H1 (cell line): ENCODE results near the gene CAPS2.

ENCODE experiments used
- CTCF ChIP-seq, 3 experiments: IDR thresholded peaks; 1 replicate in 2 of 3; 2 replicates in 1 of 3; pipeline versions ENCODE4 v1.5.1 to v1.6.1; 2011; ENCODE audit warnings: low read length in 3 of 3, mild to moderate bottlenecking in 3 of 3, inconsistent platforms in 2 of 3, low read depth in 1 of 3, moderate library complexity in 1 of 3; ENCODE audit not compliant: insufficient read depth in 1 of 3; ENCODE audit errors: control extremely low read depth in 1 of 3
- EGR1 ChIP-seq: IDR thresholded peaks from 2 replicates; pipeline ENCODE4 v1.6.1; 2011; ENCODE audit warnings: low read depth, low read length, borderline replicate concordance
- EZH2 ChIP-seq: fragments of 200-600 bp; sonication (generic); IDR thresholded peaks from 2 replicates; pipeline ENCODE4 v1.7.1; 2012; ENCODE audit warnings: low read depth, mild to moderate bottlenecking, moderate library complexity, low read length, inconsistent platforms; ENCODE audit not compliant: severe bottlenecking
- HDAC6 ChIP-seq: IDR thresholded peaks from one replicate; pipeline ENCODE4 v1.7.1; 2012; ENCODE audit warnings: low read depth, mild to moderate bottlenecking, inconsistent platforms, low read length, moderate library complexity
- KDM5A ChIP-seq: fragments of 200-600 bp; IDR thresholded peaks from 2 replicates; pipeline ENCODE4 v1.7.1; 2012; ENCODE audit warnings: mild to moderate bottlenecking, low read length, inconsistent platforms, mixed read lengths
- MAX ChIP-seq: IDR thresholded peaks from 2 replicates; pipeline ENCODE4 v1.6.1; 2012; ENCODE audit warnings: inconsistent platforms
- NANOG ChIP-seq: IDR thresholded peaks from 2 replicates; pipeline ENCODE4 v1.6.1; 2011; ENCODE audit warnings: low read length, low read depth, mild to moderate bottlenecking, inconsistent platforms; ENCODE audit not compliant: insufficient read depth, poor library complexity, severe bottlenecking
- NRF1 ChIP-seq: IDR thresholded peaks from 2 replicates; pipeline ENCODE4 v1.6.1; 2011; ENCODE audit warnings: mild to moderate bottlenecking, low read depth, low read length, improper control_type of control experiment
- POLR2A ChIP-seq, 2 experiments: IDR thresholded peaks; 1 replicate in 1 of 2; 2 replicates in 1 of 2; pipeline ENCODE4 v1.6.1; 2011; ENCODE audit warnings: low read depth in 2 of 2, low read length in 2 of 2, mild to moderate bottlenecking in 2 of 2; ENCODE audit errors: control extremely low read depth in 1 of 2
- SP2 ChIP-seq: IDR thresholded peaks from 2 replicates; pipeline ENCODE4 v1.6.1; 2012; ENCODE audit warnings: mild to moderate bottlenecking, low read length, inconsistent platforms
- SRF ChIP-seq: IDR thresholded peaks from 2 replicates; pipeline ENCODE4 v1.6.1; 2011; ENCODE audit warnings: mild to moderate bottlenecking, low read depth, low read length, moderate library complexity
- TAF7 ChIP-seq: optimal IDR thresholded peaks from 2 replicates; pipeline ENCODE3; 2011; ENCODE audit warnings: low read depth, mild to moderate bottlenecking, inconsistent platforms, low read length, moderate library complexity, borderline replicate concordance
- TCF12 ChIP-seq: IDR thresholded peaks from 2 replicates; pipeline ENCODE4 v1.6.1; 2011; ENCODE audit warnings: low read depth, mild to moderate bottlenecking, low read length
- ZNF274 ChIP-seq: IDR thresholded peaks from 2 replicates; pipeline ENCODE4 v1.7.0; 2012; ENCODE audit warnings: low read length, borderline replicate concordance; ENCODE audit errors: extremely low read depth

GRCh38 chr12:75378354-75378753 lies 48.2 kb upstream of the CAPS2 start:
- TF ChIP-seq CTCF (IDR thresholded peaks at IDR 0.05; ENCODE audit: control extremely low read depth in 1 of 3, insufficient read depth in 1 of 3, low read depth in 1 of 3, low read length in 3 of 3) (no peak), EZH2 (no peak), NANOG (no peak), SRF (no peak), TCF12 (no peak), EGR1 (no peak), POLR2A (IDR thresholded peaks at IDR 0.05; ENCODE audit: control extremely low read depth in 1 of 2, low read depth in 2 of 2, low read length in 2 of 2) (no peak), HDAC6 (no peak), MAX (no peak), TAF7 (no peak), ZNF274 (no peak), NRF1 (no peak), SP2 (no peak), KDM5A (no peak)
